OCI-LY3 (cell line): ENCODE data around the gene SDHD.

Source experiments
- H2AFZ ChIP-seq: fragments of 200-600, 300-600 bp; shearing (Covaris generic); 2 replicates; pipeline ENCODE4 v1.6.0; 2014; ENCODE audit warnings: antibody characterized with exemption, low read depth, low read length
- H3K27ac ChIP-seq: fragments of 200-600, 300-600 bp; sonication (generic); 2 replicates; pipeline ENCODE4 v1.5.1; 2014; ENCODE audit warnings: mild to moderate bottlenecking, low read length, moderate library complexity, mixed read lengths
- H3K27me3 ChIP-seq: fragments of 200-600, 300-600 bp; sonication (generic); 2 replicates; pipeline ENCODE4 v1.6.1; 2014; ENCODE audit warnings: low read depth, low read length, mixed read lengths
- H3K36me3 ChIP-seq: fragments of 200-600, 300-600 bp; sonication (generic); replicated peaks from 2 replicates; pipeline ENCODE3; 2014; ENCODE audit warnings: low read depth, low read length, mixed read lengths
- H3K4me1 ChIP-seq: fragments of 300-600, 200-600 bp; sonication (generic); 2 replicates; pipeline ENCODE4 v1.6.1; 2014; ENCODE audit warnings: low read length, mixed read lengths
- H3K4me2 ChIP-seq: fragments of 200-600, 300-600 bp; sonication (generic); 2 replicates; pipeline ENCODE4 v1.6.1; 2014; ENCODE audit warnings: low read length, mixed read lengths
- H3K4me3 ChIP-seq: fragments of 300-600, 200-600 bp; sonication (generic); 2 replicates; pipeline ENCODE4 v1.5.1; 2014; ENCODE audit warnings: antibody characterized with exemption, mild to moderate bottlenecking, low read length, moderate library complexity
- H3K79me2 ChIP-seq: fragments of 300-600, 200-600 bp; shearing (Covaris generic); 2 replicates; pipeline ENCODE4 v1.6.1; 2014; ENCODE audit warnings: mild to moderate bottlenecking, low read length, mixed read lengths
- H3K9ac ChIP-seq: fragments of 300-600, 200-600 bp; shearing (Covaris generic); 2 replicates; pipeline ENCODE4 v1.6.0; 2014; ENCODE audit warnings: mild to moderate bottlenecking, low read length, moderate library complexity
- H3K9me3 ChIP-seq: fragments of 200-600, 300-600 bp; shearing (Covaris generic); 2 replicates; pipeline ENCODE4 v1.6.1; 2014; ENCODE audit warnings: low read length, mixed read lengths; ENCODE audit not compliant: insufficient read depth
- H4K20me1 ChIP-seq: fragments of 200-600, 300-600 bp; sonication (generic); 2 replicates; pipeline ENCODE4 v1.6.1; 2016; ENCODE audit warnings: low read length, mixed read lengths; ENCODE audit not compliant: insufficient read depth
- CTCF ChIP-seq: fragments of 200-600, 300-600 bp; sonication (generic); IDR thresholded peaks from 2 replicates; pipeline ENCODE4 v1.5.1; 2014; ENCODE audit warnings: antibody characterized with exemption, low read length, low read depth
- EZH2phosphoT487 ChIP-seq: fragments of 200-600 bp; shearing (Covaris generic); IDR thresholded peaks from 2 replicates; pipeline ENCODE4 v1.6.1; 2018; ENCODE audit warnings: antibody characterized with exemption, mixed run types, low read depth

SDHD gene

DNA sequence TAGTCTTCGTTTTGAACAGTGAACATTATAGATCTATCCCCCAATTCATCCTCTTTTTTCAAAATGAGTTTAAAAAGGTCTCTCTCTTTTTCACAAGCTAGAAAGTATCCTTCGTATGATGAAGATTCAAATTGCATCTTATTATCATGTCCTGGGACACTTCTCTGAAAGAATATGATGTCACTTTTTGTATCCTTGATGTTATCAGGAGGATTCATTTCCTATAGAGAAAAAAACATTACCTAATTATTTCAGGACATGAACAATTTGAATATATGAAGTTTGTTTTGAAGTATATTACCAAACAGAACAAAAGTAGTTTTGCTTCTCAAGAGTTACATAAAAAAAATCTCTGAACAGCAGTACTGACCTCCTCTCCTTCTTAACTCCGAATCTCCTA lies 56.9 kb downstream of the SDHD start:
- Histone ChIP-seq H3K4me2 (no peak overlapping the region), H3K4me3 (no peak overlapping the region), H3K36me3 (no peaks in the 10 kb centered on the region), H3K9ac (no peak overlapping the region), H3K27ac (no peak overlapping the region), H3K27me3 (no peaks in the 10 kb centered on the region), H4K20me1 (no peaks in the 10 kb centered on the region), H3K4me1 (no peaks in the 10 kb centered on the region), H3K79me2 (no peaks in the 10 kb centered on the region), H2AFZ (no peak overlapping the region), H3K9me3 (no peaks in the 10 kb centered on the region)
- no peak for TF ChIP-seq CTCF
- TF ChIP-seq EZH2phosphoT487 = no peak
